Neural cell (in vitro differentiated cells): Measurements from ENCODE around the gene TMEM30A.

ENCODE experiments used
- CTCF ChIP-seq: fragments of 450-650 bp; IDR thresholded peaks from 2 replicates; pipeline ENCODE4 v1.5.1; 2014; ENCODE audit warnings: antibody characterized with exemption, mild to moderate bottlenecking, moderate library complexity; ENCODE audit not compliant: poor library complexity, severe bottlenecking
- EP300 ChIP-seq: fragments of 450-650 bp; conservative IDR thresholded peaks from 2 replicates; pipeline ENCODE4 v1.6.1; 2014; ENCODE audit warnings: antibody characterized with exemption, mild to moderate bottlenecking, moderate library complexity; ENCODE audit not compliant: poor library complexity, severe bottlenecking
- EZH2 ChIP-seq: fragments of 200-600, 300-800 bp; shearing (Covaris generic), sonication (generic); IDR thresholded peaks from 2 replicates; pipeline ENCODE4 v1.6.1; 2014; ENCODE audit warnings: antibody characterized with exemption, low read length, borderline replicate concordance, mild to moderate bottlenecking; ENCODE audit not compliant: insufficient read depth, poor library complexity, severe bottlenecking
- MXI1 ChIP-seq: fragments of 450-650 bp; conservative IDR thresholded peaks from 2 replicates; pipeline ENCODE4 v1.6.1; 2014; ENCODE audit warnings: antibody characterized with exemption, mild to moderate bottlenecking; ENCODE audit not compliant: poor library complexity, severe bottlenecking
- POLR2AphosphoS5 ChIP-seq: IDR thresholded peaks from 2 replicates; pipeline ENCODE4 v1.6.1; 2012
- RAD21 ChIP-seq: fragments of 450-650 bp; conservative IDR thresholded peaks from 2 replicates; pipeline ENCODE4 v1.6.1; 2014; ENCODE audit warnings: antibody characterized with exemption, mild to moderate bottlenecking, moderate library complexity
- REST ChIP-seq: IDR thresholded peaks from 2 replicates; pipeline ENCODE4 v1.6.1; 2012; ENCODE audit warnings: borderline replicate concordance
- SMC3 ChIP-seq: fragments of 450-650 bp; conservative IDR thresholded peaks from 2 replicates; pipeline ENCODE4 v1.6.1; 2014; ENCODE audit warnings: antibody characterized with exemption, mild to moderate bottlenecking, moderate library complexity; ENCODE audit not compliant: poor library complexity
- TAF1 ChIP-seq: IDR thresholded peaks from 2 replicates; pipeline ENCODE4 v1.6.1; 2012; ENCODE audit warnings: low read depth

GRCh38 chr6:75292555-75292954 is 8.0 kb upstream of the TMEM30A start:
- TF ChIP-seq SMC3, result no peak
- TF ChIP-seq CTCF, result no peak
- TF ChIP-seq EZH2, result no peak
- no peak for TF ChIP-seq TAF1
- TF ChIP-seq POLR2AphosphoS5, result no peak
- no peak for TF ChIP-seq EP300
- no peak for TF ChIP-seq REST
- no peak for TF ChIP-seq RAD21
- TF ChIP-seq MXI1, result no peak
